ENCODE results near the gene SLC15A4.

SLC15A4 gene

GRCh38 chr12:128813883-128814282, 9.9 kb downstream of the SLC15A4 start:
- no peak for TF ChIP-seq CTCF (IDR thresholded peaks at IDR 0.05; ENCODE audit: low read depth, low read length, missing control alignments)
- no peak for DNase-seq (ENCODE audit: extremely low read depth, low read depth)
- H3K4me3 ChIP-seq (replicated peaks; ENCODE audit: low read depth, low read length): no peak overlapping the region

- DNase-seq (ENCODE audit: extremely low read depth, low read depth): no peak
- H3K4me3 ChIP-seq (replicated peaks; ENCODE audit: low read depth, low read length): no peak overlapping the region
- TF ChIP-seq CTCF (IDR thresholded peaks at IDR 0.05; ENCODE audit: low read depth, low read length, missing control alignments): no peak
Observed at GRCh38 chr12:128813392-128813791, 10.4 kb downstream of the SLC15A4 start.

GRCh38 chr12:128811806-128812205, 12.0 kb downstream of the SLC15A4 start:
- no peak overlapping the region for H3K4me3 ChIP-seq (replicated peaks; ENCODE audit: low read depth, low read length)
- no peak for TF ChIP-seq CTCF (IDR thresholded peaks at IDR 0.05; ENCODE audit: low read depth, low read length, missing control alignments)
- no peak for DNase-seq (ENCODE audit: extremely low read depth, low read depth)

- H3K4me3 ChIP-seq (replicated peaks; ENCODE audit: low read depth, low read length): no peak overlapping the region
- no peak for TF ChIP-seq CTCF (IDR thresholded peaks at IDR 0.05; ENCODE audit: low read depth, low read length, missing control alignments)
- no peak for DNase-seq (ENCODE audit: extremely low read depth, low read depth)
Observed at GRCh38 chr12:128810182-128811127, 13.3 kb downstream of the SLC15A4 start.

GRCh38 chr12:128808651-128809050, 15.1 kb downstream of the SLC15A4 start:
- no peak for DNase-seq (ENCODE audit: extremely low read depth, low read depth)
- TF ChIP-seq CTCF (IDR thresholded peaks at IDR 0.05; ENCODE audit: low read depth, low read length, missing control alignments): no peak
- H3K4me3 ChIP-seq (replicated peaks; ENCODE audit: low read depth, low read length): no peak overlapping the region

GRCh38 chr12:128807161-128807724, 16.5 kb downstream of the SLC15A4 start:
- no peak for TF ChIP-seq CTCF (IDR thresholded peaks at IDR 0.05; ENCODE audit: low read depth, low read length, missing control alignments)
- H3K4me3 ChIP-seq (replicated peaks; ENCODE audit: low read depth, low read length): no peak overlapping the region
- DNase-seq (ENCODE audit: extremely low read depth, low read depth): no peak
